ENCODE measurements around the gene MLX. TPM values are rescaled to one million over a fixed set of nuclear protein-coding genes. Genes with fewer than 3 reads are reported as not detected.

The MLX gene
- total RNA-seq, 1 donor from 2014 or later = 26.1 TPM

- no peak for TF ChIP-seq CTCF (IDR thresholded peaks at IDR 0.05; ENCODE audit: unreplicated experiment)
- H3K27ac Mint-ChIP-seq = no peak overlapping the region
Measured at GRCh38 chr17:42584880-42585279, 18.0 kb downstream of the MLX start.

GRCh38 chr17:42585353-42585752, 18.5 kb downstream of the MLX start:
- peaks cover 26% of the 10 kb centered on the region for H3K36me3 Mint-ChIP-seq
- H3K9me3 Mint-ChIP-seq = no peaks in the 10 kb centered on the region
- H3K4me1 Mint-ChIP-seq = no peaks in the 10 kb centered on the region
- TF ChIP-seq CTCF (IDR thresholded peaks at IDR 0.05; ENCODE audit: unreplicated experiment) = no peak
- DNase-seq (ENCODE audit: low spot score in 2 of 2, unreplicated experiment in 2 of 2) = no peak
- no peak overlapping the region for H3K27ac Mint-ChIP-seq
- H3K27me3 Mint-ChIP-seq (ENCODE audit: low read depth) = no peaks in the 10 kb centered on the region
- no peak overlapping the region for H3K4me3 Mint-ChIP-seq

More at GRCh38 chr17:42584880-42585279, 18.0 kb downstream of the MLX start:
- no peaks in the 10 kb centered on the region for H3K27me3 Mint-ChIP-seq (ENCODE audit: low read depth)
- peaks cover 26% of the 10 kb centered on the region for H3K36me3 Mint-ChIP-seq
- H3K9me3 Mint-ChIP-seq = no peaks in the 10 kb centered on the region
- DNase-seq (ENCODE audit: low spot score in 2 of 2, unreplicated experiment in 2 of 2) = no peak
- H3K4me1 Mint-ChIP-seq = no peaks in the 10 kb centered on the region
- no peak overlapping the region for H3K4me3 Mint-ChIP-seq

GRCh38 chr17:42586514-42587230, 19.8 kb downstream of the MLX start:
- Mint-ChIP-seq H3K36me3 (peaks cover 30% of the 10 kb centered on the region), H3K4me3 (no peak overlapping the region), H3K27ac (no peak overlapping the region), H3K4me1 (no peaks in the 10 kb centered on the region), H3K27me3 (ENCODE audit: low read depth) (no peaks in the 10 kb centered on the region), H3K9me3 (no peaks in the 10 kb centered on the region)
- TF ChIP-seq CTCF (IDR thresholded peaks at IDR 0.05; ENCODE audit: unreplicated experiment) = no peak
- no peak for DNase-seq (ENCODE audit: low spot score in 2 of 2, unreplicated experiment in 2 of 2)

- Mint-ChIP-seq H3K4me1 (peaks cover 2% of the 10 kb centered on the region), H3K27me3 (ENCODE audit: low read depth) (no peaks in the 10 kb centered on the region), H3K27ac (no peak overlapping the region), H3K9me3 (no peaks in the 10 kb centered on the region), H3K36me3 (peaks cover 22% of the 10 kb centered on the region), H3K4me3 (no peak overlapping the region)
- TF ChIP-seq CTCF (IDR thresholded peaks at IDR 0.05; ENCODE audit: unreplicated experiment) = no peak
- DNase-seq (ENCODE audit: low spot score in 2 of 2, unreplicated experiment in 2 of 2) = no peak
Measured at GRCh38 chr17:42590886-42591285, 24.0 kb downstream of the MLX start.

GRCh38 chr17:42591411-42591810, 24.5 kb downstream of the MLX start:
- Mint-ChIP-seq H3K27me3 (ENCODE audit: low read depth) (no peaks in the 10 kb centered on the region), H3K4me1 (peaks cover 4% of the 10 kb centered on the region), H3K9me3 (no peaks in the 10 kb centered on the region), H3K36me3 (peaks cover 22% of the 10 kb centered on the region), H3K4me3 (no peak overlapping the region), H3K27ac (no peak overlapping the region)
- no peak for DNase-seq (ENCODE audit: low spot score in 2 of 2, unreplicated experiment in 2 of 2)
- no peak for TF ChIP-seq CTCF (IDR thresholded peaks at IDR 0.05; ENCODE audit: unreplicated experiment)
